PC-3 (cell line): Measurements from ENCODE around the gene MINK1. TPM values are rescaled to one million over a fixed set of nuclear protein-coding genes. Genes with fewer than 3 reads are reported as not detected.
A peak's percentile ranks its signal among the peaks of the same experiment; 100 is the strongest.

Source experiments
- ATAC-seq: fragments of 200-7000 bp; cut with Tn5 transposase; 2 replicates; pipeline ENCODE4 v1.9.1; 2020; ENCODE audit warnings: mild to moderate bottlenecking, moderate library complexity
- BruUV-seq: library from RNA; stranded (reverse); fragments of 400-500 nt; replicated peaks from 2 replicates; lab custom pipeline; 2021; lab: Mats Ljungman, UMichigan
- CTCF ChIA-PET: fragments of 300-600 bp; sonication (Branson Sonifier 250); formaldehyde crosslinking; loops from one replicate; lab custom pipeline; 2022; ENCODE audit warnings: antibody characterized with exemption; lab: Charles Lee
- POLR2A ChIA-PET: fragments of 300-600 bp; sonication (Branson Sonifier 250); formaldehyde crosslinking; loops from one replicate; lab custom pipeline; 2022; ENCODE audit warnings: antibody characterized with exemption; ENCODE audit not compliant: unreplicated experiment; lab: Charles Lee
- DNase-seq: peaks from one replicate; pipeline ENCODE4 v3.0.0-alpha.2; 2015
- H2AFZ ChIP-seq: fragments of 300-600 bp; sonication (generic); 2 replicates; pipeline ENCODE4 v1.6.0; 2016; ENCODE audit warnings: antibody characterized with exemption, low read length
- H3F3A ChIP-seq: fragments of 300-600 bp; sonication (generic); one replicate; pipeline ENCODE4 v1.6.0; 2017; ENCODE audit warnings: antibody characterized with exemption, low read length, control low read depth, mild to moderate bottlenecking; ENCODE audit not compliant: unreplicated experiment
- H3K27ac ChIP-seq: fragments of 300-600 bp; sonication (generic); 2 replicates; pipeline ENCODE4 v1.5.1; 2016; ENCODE audit warnings: mild to moderate bottlenecking, low read length
- H3K27me3 ChIP-seq: fragments of 300-600 bp; sonication (generic); 2 replicates; pipeline ENCODE4 v1.6.1; 2016; ENCODE audit warnings: low read length, mixed read lengths
- H3K36me3 ChIP-seq: fragments of 300-600 bp; sonication (generic); 2 replicates; pipeline ENCODE4 v1.6.1; 2016; ENCODE audit warnings: low read depth, mixed run types, low read length, mixed read lengths
- H3K4me1 ChIP-seq: fragments of 300-600 bp; sonication (generic); 2 replicates; pipeline ENCODE4 v1.5.1; 2016; ENCODE audit warnings: low read length; ENCODE audit not compliant: insufficient read depth
- H3K4me2 ChIP-seq: fragments of 300-600 bp; sonication (generic); 2 replicates; pipeline ENCODE4 v1.6.0; 2016; ENCODE audit warnings: low read length
- H3K4me3 ChIP-seq: fragments of 300-600 bp; sonication (generic); 2 replicates; pipeline ENCODE4 v1.5.1; 2016; ENCODE audit warnings: mild to moderate bottlenecking, low read length, mixed read lengths
- H3K79me2 ChIP-seq: fragments of 300-600 bp; sonication (generic); 2 replicates; pipeline ENCODE4 v1.6.1; 2017; ENCODE audit warnings: low read length, mixed read lengths
- H3K9ac ChIP-seq: fragments of 300-600 bp; sonication (generic); 2 replicates; pipeline ENCODE4 v1.6.0; 2016; ENCODE audit warnings: mild to moderate bottlenecking, low read length
- H3K9me2 ChIP-seq: fragments of 300-600 bp; sonication (generic); replicated peaks from 2 replicates; pipeline ENCODE4 v1.6.1; 2016; ENCODE audit warnings: mixed run types, low read length, mixed read lengths
- H3K9me3 ChIP-seq: fragments of 300-600 bp; sonication (generic); 2 replicates; pipeline ENCODE4 v1.6.1; 2016; ENCODE audit warnings: low read length, mixed read lengths
- H4K20me1 ChIP-seq: fragments of 300-600 bp; sonication (generic); 2 replicates; pipeline ENCODE4 v1.6.1; 2016; ENCODE audit warnings: low read length, mixed read lengths
- EZH2 ChIP-seq: fragments of 300-600 bp; sonication (generic); IDR thresholded peaks from one replicate; pipeline ENCODE4 v1.6.1; 2017; ENCODE audit warnings: antibody characterized with exemption, mild to moderate bottlenecking, low read length; ENCODE audit not compliant: unreplicated experiment
- EZH2phosphoT487 ChIP-seq: fragments of 300-600 bp; sonication (generic); IDR thresholded peaks from 2 replicates; pipeline ENCODE4 v1.6.1; 2018; ENCODE audit warnings: mild to moderate bottlenecking, antibody characterized with exemption, low read length, borderline replicate concordance
- intact Hi-C: fragments of 100-400 bp; cut with micrococcal nuclease; formaldehyde crosslinking; loops from 2 replicates; pipeline ENCODE4 v1.9.0; 2023
- total RNA-seq: library from RNA; depleted of rRNA; stranded (reverse); fragments of >200 nt; gene quantifications from 2 replicates; pipeline ENCODE4 v1.2.3, GENCODE V29; 2014
- TF ChIP-seq, protein P1 (sequence below): fragments of 300-600 bp; sonication (generic); conservative IDR thresholded peaks from 2 replicates; pipeline ENCODE4 v1.5.1; 2017; ENCODE audit warnings: antibody characterized with exemption, low read depth, mild to moderate bottlenecking, low read length

Gene MINK1
- total RNA-seq, 1 experiment from 2014 or later = 44.5 TPM

DNA sequence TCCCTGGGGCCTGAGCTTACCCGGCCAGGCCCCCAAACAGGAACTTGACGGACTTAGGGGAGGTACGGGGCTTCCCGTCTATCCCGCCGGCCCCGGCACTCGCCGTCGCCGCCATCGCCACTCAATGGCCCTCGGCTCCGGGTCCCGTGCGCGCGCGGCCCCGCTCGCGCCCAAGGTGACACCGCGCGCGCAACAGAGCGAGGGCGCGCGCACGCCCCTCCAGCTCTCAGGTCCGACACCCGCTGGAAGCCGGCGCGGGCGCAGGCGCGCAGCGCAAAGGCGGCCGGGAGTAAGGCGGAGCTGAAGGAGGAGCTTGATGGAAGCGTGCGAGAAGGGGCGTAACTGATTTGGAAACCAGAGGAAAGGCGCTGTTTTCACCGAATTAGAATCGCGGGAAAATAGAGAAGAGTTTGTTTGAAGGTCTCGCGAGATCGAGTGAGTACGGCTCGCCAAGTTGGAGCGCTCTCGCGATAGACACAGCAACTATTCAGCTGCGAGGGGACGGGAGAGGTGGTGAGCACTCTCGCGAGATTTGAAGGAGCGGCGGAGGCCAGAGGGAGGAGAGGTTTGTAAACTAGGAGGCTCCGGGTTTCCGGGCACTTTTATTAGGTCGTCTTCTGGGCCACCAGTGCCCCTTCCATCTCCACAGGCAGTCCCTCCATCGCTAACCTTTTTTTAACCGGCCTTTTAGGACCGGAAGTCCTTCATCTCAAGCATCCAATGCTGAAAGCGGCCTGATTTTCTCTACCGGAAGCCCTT, 106.8 kb downstream of the MINK1 start, which contains the start of the genes RNF167 and SLC25A11:
TSS of gene RNF167 (plus strand) at position 473 of the 759 bp plus-strand sequence. CDS start 642 bp downstream, outside the sequence.
TSS of gene SLC25A11 (minus strand) at position 251 of the 759 bp plus-strand sequence. CDS start at position 115, 136 bp downstream.
- ATAC-seq = peak; percentile 79
- peak within 1 kb of the TSS; percentile 87 for H3K27ac ChIP-seq
- H3F3A ChIP-seq = no peaks in the 10 kb centered on the region
- TF ChIP-seq EZH2phosphoT487 (no peak), EZH2 (no peak)
- TF ChIP-seq, protein P1, sequence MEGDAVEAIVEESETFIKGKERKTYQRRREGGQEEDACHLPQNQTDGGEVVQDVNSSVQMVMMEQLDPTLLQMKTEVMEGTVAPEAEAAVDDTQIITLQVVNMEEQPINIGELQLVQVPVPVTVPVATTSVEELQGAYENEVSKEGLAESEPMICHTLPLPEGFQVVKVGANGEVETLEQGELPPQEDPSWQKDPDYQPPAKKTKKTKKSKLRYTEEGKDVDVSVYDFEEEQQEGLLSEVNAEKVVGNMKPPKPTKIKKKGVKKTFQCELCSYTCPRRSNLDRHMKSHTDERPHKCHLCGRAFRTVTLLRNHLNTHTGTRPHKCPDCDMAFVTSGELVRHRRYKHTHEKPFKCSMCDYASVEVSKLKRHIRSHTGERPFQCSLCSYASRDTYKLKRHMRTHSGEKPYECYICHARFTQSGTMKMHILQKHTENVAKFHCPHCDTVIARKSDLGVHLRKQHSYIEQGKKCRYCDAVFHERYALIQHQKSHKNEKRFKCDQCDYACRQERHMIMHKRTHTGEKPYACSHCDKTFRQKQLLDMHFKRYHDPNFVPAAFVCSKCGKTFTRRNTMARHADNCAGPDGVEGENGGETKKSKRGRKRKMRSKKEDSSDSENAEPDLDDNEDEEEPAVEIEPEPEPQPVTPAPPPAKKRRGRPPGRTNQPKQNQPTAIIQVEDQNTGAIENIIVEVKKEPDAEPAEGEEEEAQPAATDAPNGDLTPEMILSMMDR = no peak
- peaks cover 65% of the 10 kb centered on the region for H3K79me2 ChIP-seq
- H3K36me3 ChIP-seq = peaks cover 22% of the 10 kb centered on the region; the same call in 1 of the 2 replicates
- no peaks in the 10 kb centered on the region for H3K27me3 ChIP-seq
- H3K4me1 ChIP-seq = peaks cover 25% of the 10 kb centered on the region
- intact Hi-C loops = loop anchor here (5.0 kb wide), 1 partner anchor 33 kb away; no protein-coding TSS in a partner anchor
- peak within 1 kb of the TSS; percentile 91 for H3K4me3 ChIP-seq
- H3K9ac ChIP-seq = peak within 1 kb of the TSS; percentile 98
- H3K9me3 ChIP-seq = no peaks in the 10 kb centered on the region
- ChIA-PET CTCF (interaction anchor here (1.0 to 2.4 kb wide), 4 partner anchors 10 to 150 kb away, joined by 3 to 18 read pairs (median 4); no protein-coding TSS in a partner anchor), POLR2A (interaction anchor here (0.6 to 1.5 kb wide), 4 partner anchors 9 to 37 kb away, joined by 3 to 8 read pairs (median 3); partner anchors contain the start of genes CHRNE, PFN1 and SPAG7)
- peak within 1 kb of the TSS; percentile 84 for H2AFZ ChIP-seq
- H4K20me1 ChIP-seq = peaks cover 8% of the 10 kb centered on the region
- peak; percentile 97 for DNase-seq
- BruUV-seq = no TSS peak
- H3K9me2 ChIP-seq = no peaks in the 10 kb centered on the region
- peak within 1 kb of the TSS; percentile 97 for H3K4me2 ChIP-seq

DNA sequence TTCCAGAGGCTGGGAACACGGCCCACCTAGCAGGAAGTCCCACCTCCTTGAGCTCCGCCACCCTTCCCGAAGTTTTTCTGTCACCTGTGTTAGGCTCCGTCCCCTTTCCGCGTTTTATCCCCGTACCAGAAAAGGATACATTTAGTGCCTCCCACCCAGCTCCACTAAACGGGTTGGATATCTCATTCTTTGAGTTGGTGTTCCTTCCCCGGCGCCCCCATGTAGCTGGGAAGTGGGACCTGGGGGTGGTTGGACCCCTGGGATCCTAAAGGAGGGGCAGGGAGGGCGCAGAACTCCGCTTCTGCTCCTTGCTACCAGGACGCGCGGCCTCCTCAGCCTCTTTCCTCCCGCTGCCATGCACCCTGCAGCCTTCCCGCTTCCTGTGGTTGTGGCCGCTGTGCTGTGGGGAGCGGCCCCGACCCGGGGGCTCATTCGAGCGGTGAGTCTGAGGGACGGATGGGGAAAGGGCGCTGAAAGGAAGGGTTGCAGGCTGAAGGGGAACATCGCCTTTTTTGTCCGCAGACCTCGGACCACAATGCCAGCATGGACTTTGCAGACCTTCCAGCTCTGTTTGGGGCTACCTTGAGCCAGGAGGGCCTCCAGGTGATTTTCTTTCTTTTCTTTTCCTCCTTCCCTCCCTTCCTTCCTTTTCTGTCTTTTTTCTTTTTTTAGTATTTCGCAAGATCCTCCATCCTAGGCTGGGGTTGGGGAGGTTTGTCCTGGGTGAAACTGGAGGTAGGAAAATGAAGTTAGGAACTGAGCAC, 107.6 kb downstream of the MINK1 start:
- Histone ChIP-seq H3K4me3 (peak overlapping the region; percentile 91), H3K9me2 (no peaks in the 10 kb centered on the region), H3K27me3 (no peaks in the 10 kb centered on the region), H3K79me2 (peaks cover 73% of the 10 kb centered on the region), H3K36me3 (peaks cover 26% of the 10 kb centered on the region; the same call in 1 of the 2 replicates), H3F3A (no peaks in the 10 kb centered on the region), H3K4me2 (peak overlapping the region; percentile 97), H4K20me1 (peaks cover 13% of the 10 kb centered on the region), H3K27ac (peak overlapping the region; percentile 87), H3K4me1 (peaks cover 32% of the 10 kb centered on the region), H2AFZ (peak overlapping the region; percentile 84), H3K9ac (peak overlapping the region; percentile 98), H3K9me3 (no peaks in the 10 kb centered on the region)
- ChIA-PET POLR2A (interaction anchor here (1.5 kb wide), 1 partner anchor 26 kb away, joined by 8 read pairs; the partner anchor contains the start of gene SPAG7), CTCF (interaction anchor here (1.0 to 2.4 kb wide), 3 partner anchors 26 to 150 kb away, joined by 3 to 18 read pairs (median 4); no protein-coding TSS in a partner anchor)
- intact Hi-C loops = loop anchor here (5.0 kb wide), 1 partner anchor 33 kb away; no protein-coding TSS in a partner anchor
- DNase-seq (peak; percentile 84), ATAC-seq (peak; percentile 57)
- TF ChIP-seq EZH2phosphoT487 (no peak), EZH2 (no peak)
- TF ChIP-seq, protein P1 = no peak
- TSS peak; percentile 74 for BruUV-seq
